SK-N-SH (cell line): Measurements from ENCODE around the gene ARHGAP15. TPM values are rescaled to one million over a fixed set of nuclear protein-coding genes. Genes with fewer than 3 reads are reported as not detected.
A peak's percentile ranks its signal among the peaks of the same experiment; 100 is the strongest.

Experiments used
- CTCF ChIA-PET: fragments of 300-600, 350-600 bp; formaldehyde crosslinking; extraction: SDS; loops from one replicate; lab custom pipeline; 2021; lab: Yijun Ruan, JAX
- POLR2A ChIA-PET: fragments of 350-600 bp; sonication (Branson Sonifier 250); formaldehyde crosslinking; extraction: SDS; loops from one replicate; lab custom pipeline; 2020; ENCODE audit warnings: antibody characterized with exemption, inconsistent platforms; lab: Yijun Ruan, JAX
- DNase-seq: peaks from one replicate; pipeline ENCODE4 v3.0.0; 2012
- H2AFZ ChIP-seq: fragments of 200-600 bp; sonication (generic); 2 replicates; pipeline ENCODE4 v1.8.1; 2016; ENCODE audit warnings: antibody characterized with exemption, mild to moderate bottlenecking, low read depth
- H3F3A ChIP-seq: fragments of 200-600 bp; sonication (generic); replicated peaks from 2 replicates; pipeline ENCODE3; 2016; ENCODE audit warnings: antibody characterized with exemption, mild to moderate bottlenecking; ENCODE audit not compliant: insufficient read depth
- H3K27ac ChIP-seq, 2 experiments: fragments of 200-500 bp in 1 of 2; fragments of 200-600 bp in 1 of 2; sonication (Bioruptor generic) in 1 of 2; sonication (generic), shearing (Covaris generic) in 1 of 2; 2 replicates each; pipeline versions ENCODE4 v1.5.1 to v1.6.1; 2014 to 2016; ENCODE audit warnings: low read depth in 2 of 2, inconsistent platforms in 1 of 2, low read length in 1 of 2, mild to moderate bottlenecking in 1 of 2, mixed read lengths in 1 of 2
- H3K27me3 ChIP-seq: fragments of 200-600 bp; sonication (generic), shearing (Covaris generic); 2 replicates; pipeline ENCODE4 v1.6.1; 2016; ENCODE audit warnings: mixed run types; ENCODE audit not compliant: insufficient read depth
- H3K36me3 ChIP-seq, 2 experiments: fragments of 200-500 bp in 1 of 2; fragments of 200-600 bp in 1 of 2; sonication (Bioruptor generic) in 1 of 2; sonication (generic) in 1 of 2; replicated peaks in 1 of 2; 2 replicates each; pipeline versions ENCODE3 to v1.5.1; 2014 to 2016; ENCODE audit warnings: low read length in 1 of 2, mild to moderate bottlenecking in 1 of 2; ENCODE audit not compliant: insufficient read depth in 2 of 2, control insufficient read depth in 1 of 2
- H3K4me1 ChIP-seq, 2 experiments: fragments of 200-500 bp in 1 of 2; fragments of 200-600 bp in 1 of 2; sonication (Bioruptor generic) in 1 of 2; sonication (generic), shearing (Covaris generic) in 1 of 2; 2 replicates each; pipeline versions ENCODE4 v1.5.1 to v1.6.1; 2014 to 2016; ENCODE audit warnings: low read depth in 1 of 2, low read length in 1 of 2, mixed run types in 1 of 2; ENCODE audit not compliant: insufficient read depth in 2 of 2, control insufficient read depth in 1 of 2
- H3K4me2 ChIP-seq: fragments of 200-600 bp; sonication (generic), shearing (Covaris generic); 2 replicates; pipeline ENCODE4 v1.6.1; 2017; ENCODE audit warnings: mixed run types
- H3K4me3 ChIP-seq, 2 experiments: fragments of 200-500 bp in 1 of 2; fragments of 200-600 bp in 1 of 2; sonication (Bioruptor generic) in 1 of 2; sonication (generic), shearing (Covaris generic) in 1 of 2; 2 replicates each; pipeline versions ENCODE4 v1.5.1 to v1.8.1; 2014 to 2016; ENCODE audit warnings: low read depth in 2 of 2, inconsistent platforms in 1 of 2, low read length in 1 of 2, mild to moderate bottlenecking in 1 of 2, mixed read lengths in 1 of 2, moderate library complexity in 1 of 2
- H3K79me2 ChIP-seq: fragments of 200-600 bp; sonication (generic); 2 replicates; pipeline ENCODE4 v1.8.1; 2017; ENCODE audit warnings: mild to moderate bottlenecking; ENCODE audit not compliant: insufficient read depth
- H3K9ac ChIP-seq: fragments of 200-600 bp; sonication (generic); 2 replicates; pipeline ENCODE4 v1.6.1; 2017; ENCODE audit warnings: mixed run types
- H3K9me2 ChIP-seq: fragments of 200-600 bp; sonication (generic); 2 replicates; pipeline ENCODE4 v1.6.1; 2017; ENCODE audit warnings: mixed run types
- H3K9me3 ChIP-seq: fragments of 200-600 bp; sonication (generic); 2 replicates; pipeline ENCODE4 v1.6.1; 2017; ENCODE audit warnings: mixed run types, mild to moderate bottlenecking, moderate library complexity
- H4K20me1 ChIP-seq: fragments of 200-600 bp; sonication (generic); 2 replicates; pipeline ENCODE4 v1.6.1; 2017; ENCODE audit warnings: mild to moderate bottlenecking, mixed run types; ENCODE audit not compliant: insufficient read depth
- CHD2 ChIP-seq: fragments of 150-350 bp; IDR thresholded peaks from 2 replicates; pipeline ENCODE4 v1.6.1; 2018; ENCODE audit warnings: low read length; ENCODE audit not compliant: partially characterized antibody
- CTCF ChIP-seq: fragments of 200-600 bp; sonication (generic); IDR thresholded peaks from 2 replicates; pipeline ENCODE4 v1.6.1; 2017; ENCODE audit warnings: antibody characterized with exemption, mild to moderate bottlenecking, moderate library complexity
- EZH2phosphoT487 ChIP-seq: fragments of 200-600 bp; sonication (generic); IDR thresholded peaks from 2 replicates; pipeline ENCODE4 v1.6.1; 2017; ENCODE audit warnings: low read depth, mixed run types, mild to moderate bottlenecking, antibody characterized with exemption, moderate library complexity, borderline replicate concordance
- FOSL2 ChIP-seq: IDR thresholded peaks from 2 replicates; pipeline ENCODE4 v1.4.0; 2012; ENCODE audit warnings: low read depth, mild to moderate bottlenecking, moderate library complexity, borderline replicate concordance
- FOXM1 ChIP-seq: IDR thresholded peaks from 2 replicates; pipeline ENCODE4 v1.4.0; 2012; ENCODE audit warnings: low read depth, mild to moderate bottlenecking
- GABPA ChIP-seq: IDR thresholded peaks from 2 replicates; pipeline ENCODE4 v1.4.0; 2012; ENCODE audit warnings: low read depth, mild to moderate bottlenecking
- JUND ChIP-seq: IDR thresholded peaks from 2 replicates; pipeline ENCODE4 v1.4.0; 2012
- MEF2A ChIP-seq: IDR thresholded peaks from 2 replicates; pipeline ENCODE4 v1.4.0; 2012; ENCODE audit warnings: low read depth, borderline replicate concordance
- MXI1 ChIP-seq: IDR thresholded peaks from 2 replicates; pipeline ENCODE4 v1.6.1; 2012; ENCODE audit warnings: mild to moderate bottlenecking, low read depth, low read length, improper control_type of control experiment
- NRF1 ChIP-seq: IDR thresholded peaks from 2 replicates; pipeline ENCODE4 v1.6.1; 2012; ENCODE audit warnings: low read depth, mild to moderate bottlenecking, low read length
- PBX3 ChIP-seq: IDR thresholded peaks from 2 replicates; pipeline ENCODE4; 2012
- POLR2AphosphoS5 ChIP-seq: IDR thresholded peaks from 2 replicates; pipeline ENCODE4 v1.6.1; 2012; ENCODE audit warnings: low read depth, low read length
- RFX5 ChIP-seq: IDR thresholded peaks from 2 replicates; pipeline ENCODE4 v1.6.1; 2012; ENCODE audit warnings: mild to moderate bottlenecking, improper control_type of control experiment, low read length
- SMC3 ChIP-seq: IDR thresholded peaks from 2 replicates; pipeline ENCODE4 v1.6.1; 2012; ENCODE audit warnings: low read depth, low read length, improper control_type of control experiment
- TAF1 ChIP-seq: IDR thresholded peaks from 2 replicates; pipeline ENCODE4 v1.6.1; 2012; ENCODE audit warnings: low read depth, mild to moderate bottlenecking, low read length, moderate library complexity, borderline replicate concordance
- TCF12 ChIP-seq: IDR thresholded peaks from 2 replicates; pipeline ENCODE4 v1.4.0; 2012
- WGBS: methylation state at CpG from one replicate; pipeline ENCODE4 v1.1.6; 2017; ENCODE audit warnings: low lambda C conversion rate; 5-methylcytosine and 5-hydroxymethylcytosine counted together
- polyA plus RNA-seq, 3 experiments: library from polyadenylated mRNA; depleted of rRNA; stranded (reverse); fragments of >200 nt; gene quantifications; 2 replicates each; pipeline ENCODE4 v1.2.3, GENCODE V29; 2012
- TF ChIP-seq, protein P1 (sequence below): IDR thresholded peaks from 2 replicates; pipeline ENCODE4 v1.4.0; 2012; ENCODE audit warnings: low read depth
- TF ChIP-seq, protein P2 (sequence below): fragments of 150-350 bp; IDR thresholded peaks from 2 replicates; pipeline ENCODE4 v1.6.1; 2017; ENCODE audit warnings: antibody characterized with exemption, low read length, low read depth, borderline replicate concordance

ARHGAP15 gene
- polyA plus RNA-seq, 1 of the 3 experiments (the other 2 are of a cell fraction) = not detected

- Histone ChIP-seq H3K79me2 (no peaks in the 10 kb centered on the region), H2AFZ (peak overlapping the region; percentile 23; the same call in 1 of the 2 replicates), H3K4me2 (no peak overlapping the region), H3K9ac (no peak overlapping the region), H3K9me2 (no peaks in the 10 kb centered on the region), H3K4me3 (no peak overlapping the region), H3K27ac (no peak overlapping the region), H3K36me3 (no peaks in the 10 kb centered on the region), H3F3A (no peaks in the 10 kb centered on the region), H3K4me1 (peaks cover 7 to 19% of the 10 kb centered on the region in 2 experiments; a peak in 3 of 4 replicates), H4K20me1 (no peaks in the 10 kb centered on the region), H3K27me3 (no peaks in the 10 kb centered on the region), H3K9me3 (no peaks in the 10 kb centered on the region)
- ChIA-PET CTCF (no interaction called here), POLR2A (no interaction called here)
- 64% methylated on average over 2 of the region's 2 CpGs for WGBS
- TF ChIP-seq PBX3 (peak; percentile 32; the same call in 1 of the 2 replicates), FOSL2 (no peak), NRF1 (no peak), MXI1 (no peak), EZH2phosphoT487 (no peak), JUND (no peak), TCF12 (0 out of 2 replicates have a peak, but pooled peaks have one; percentile 14)
- TF ChIP-seq, protein P1, sequence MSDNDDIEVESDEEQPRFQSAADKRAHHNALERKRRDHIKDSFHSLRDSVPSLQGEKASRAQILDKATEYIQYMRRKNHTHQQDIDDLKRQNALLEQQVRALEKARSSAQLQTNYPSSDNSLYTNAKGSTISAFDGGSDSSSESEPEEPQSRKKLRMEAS = no peak
- no peak for DNase-seq
Observed at GRCh38 chr2:143524119-143524553, 394.9 kb downstream of the ARHGAP15 start.

- no peak overlapping the region for H3K27ac ChIP-seq
- DNase-seq = no peak
- peaks cover 7 to 19% of the 10 kb centered on the region in 2 experiments; a peak in 3 of 4 replicates for H3K4me1 ChIP-seq
- H3K9me2 ChIP-seq = no peaks in the 10 kb centered on the region
- WGBS = 76% methylated on average over 6 of the region's 6 CpGs
- no peaks in the 10 kb centered on the region for H3K79me2 ChIP-seq
- H3K36me3 ChIP-seq = no peaks in the 10 kb centered on the region
- H3F3A ChIP-seq = no peaks in the 10 kb centered on the region
- H3K9ac ChIP-seq = no peak overlapping the region
- POLR2A ChIA-PET = no interaction called here
- H3K4me2 ChIP-seq = no peak overlapping the region
- H3K9me3 ChIP-seq = no peaks in the 10 kb centered on the region
- H3K4me3 ChIP-seq = no peak overlapping the region
- no peaks in the 10 kb centered on the region for H4K20me1 ChIP-seq
- CTCF ChIA-PET = interaction anchor here (0.7 kb wide), 1 partner anchor 351 kb away, joined by 3 read pairs; no protein-coding TSS in a partner anchor
- peak overlapping the region; percentile 23; the same call in 1 of the 2 replicates for H2AFZ ChIP-seq
- H3K27me3 ChIP-seq = no peaks in the 10 kb centered on the region
- TF ChIP-seq GABPA = no peak
- TF ChIP-seq SMC3 = no peak
- no peak for TF ChIP-seq CHD2
- no peak for TF ChIP-seq TAF1
- TF ChIP-seq, protein P1 = no peak
- TF ChIP-seq MEF2A = no peak
- TF ChIP-seq POLR2AphosphoS5 = no peak
- TF ChIP-seq FOXM1 = no peak
- TF ChIP-seq, protein P2, sequence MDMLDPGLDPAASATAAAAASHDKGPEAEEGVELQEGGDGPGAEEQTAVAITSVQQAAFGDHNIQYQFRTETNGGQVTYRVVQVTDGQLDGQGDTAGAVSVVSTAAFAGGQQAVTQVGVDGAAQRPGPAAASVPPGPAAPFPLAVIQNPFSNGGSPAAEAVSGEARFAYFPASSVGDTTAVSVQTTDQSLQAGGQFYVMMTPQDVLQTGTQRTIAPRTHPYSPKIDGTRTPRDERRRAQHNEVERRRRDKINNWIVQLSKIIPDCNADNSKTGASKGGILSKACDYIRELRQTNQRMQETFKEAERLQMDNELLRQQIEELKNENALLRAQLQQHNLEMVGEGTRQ = no peak
- no peak for TF ChIP-seq CTCF
- no peak for TF ChIP-seq RFX5
Observed at GRCh38 chr2:143524559-143525401, 395.6 kb downstream of the ARHGAP15 start.
